HUES64 (cell line): ENCODE measurements around the gene INSIG2.

Experiments
- H3K27ac ChIP-seq: 2 replicates; pipeline ENCODE4 v1.7.0; 2013; ENCODE audit warnings: low read depth, low read length, inconsistent platforms
- H3K27me3 ChIP-seq: 2 replicates; pipeline ENCODE4 v1.6.1; 2013; ENCODE audit warnings: mild to moderate bottlenecking, low read length; ENCODE audit not compliant: insufficient read depth
- H3K36me3 ChIP-seq: 2 replicates; pipeline ENCODE4 v1.6.1; 2013; ENCODE audit warnings: mild to moderate bottlenecking, low read length; ENCODE audit not compliant: insufficient read depth
- H3K4me1 ChIP-seq: 2 replicates; pipeline ENCODE4 v1.6.1; 2013; ENCODE audit warnings: mild to moderate bottlenecking, low read length, moderate library complexity; ENCODE audit not compliant: insufficient read depth
- H3K4me3 ChIP-seq: 2 replicates; pipeline ENCODE4 v1.5.1; 2013; ENCODE audit warnings: mild to moderate bottlenecking, low read length, moderate library complexity
- H3K9ac ChIP-seq: 2 replicates; pipeline ENCODE4 v1.6.1; 2013; ENCODE audit warnings: mild to moderate bottlenecking, low read depth, low read length
- H3K9me3 ChIP-seq: 2 replicates; pipeline ENCODE4 v1.6.1; 2013; ENCODE audit warnings: low read depth, low read length; ENCODE audit not compliant: insufficient read depth
- WGBS: fragments of 150-250, 120-280 bp; methylation state at CpG from one replicate; pipeline ENCODE4 v1.1.7; 2013; ENCODE audit warnings: missing lambda C conversion rate; 5-methylcytosine and 5-hydroxymethylcytosine counted together

Gene INSIG2

DNA sequence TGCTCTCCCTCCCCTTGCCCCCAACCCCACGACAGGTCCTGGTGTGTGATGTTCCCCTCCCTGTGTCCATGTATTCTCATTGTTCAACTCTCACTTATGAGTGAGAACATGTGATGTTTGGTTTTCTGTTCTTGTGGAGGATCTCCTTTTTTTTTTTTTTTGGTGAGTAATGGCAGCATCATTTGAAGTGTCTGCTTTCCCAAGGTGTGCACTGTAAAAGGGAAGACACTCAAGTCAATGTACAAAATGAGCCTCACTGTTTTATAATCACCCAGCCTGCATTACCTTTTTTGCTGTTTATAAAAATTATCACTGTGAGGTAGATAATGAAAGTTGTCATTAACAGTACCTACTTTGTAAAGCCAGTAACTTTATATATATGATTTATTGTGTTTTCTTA is 56.9 kb downstream of the INSIG2 start:
- no peaks in the 10 kb centered on the region for H3K36me3 ChIP-seq
- H3K9ac ChIP-seq, result no peak overlapping the region
- no peak overlapping the region for H3K4me3 ChIP-seq
- no peaks in the 10 kb centered on the region for H3K27me3 ChIP-seq
- H3K9me3 ChIP-seq, result 0 out of 2 replicates have a peak, but pooled peaks cover 3% of the 10 kb centered on the region
- H3K27ac ChIP-seq, result no peak overlapping the region
- 71% methylated on average over 1 of the region's 1 CpG for WGBS
- no peaks in the 10 kb centered on the region for H3K4me1 ChIP-seq

DNA sequence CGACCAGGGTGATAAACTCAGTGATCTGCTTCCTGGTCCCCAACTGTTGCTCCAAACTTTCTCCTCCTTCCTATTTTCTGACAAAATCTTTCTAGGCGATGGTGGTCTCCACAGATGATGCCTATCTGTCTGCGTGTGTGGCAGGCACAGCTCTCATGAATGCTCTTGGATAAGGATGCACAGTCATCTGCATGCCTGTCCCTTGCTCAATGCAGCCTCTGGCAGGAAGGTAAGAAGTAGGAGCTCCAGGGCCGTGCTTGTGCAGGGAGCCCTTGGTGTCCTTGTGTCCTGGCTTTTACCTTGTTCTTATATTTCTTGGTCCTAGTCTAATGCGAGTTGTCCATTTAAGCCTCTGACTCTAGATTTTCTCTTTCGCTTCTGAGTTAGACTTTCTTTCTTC is 57.5 kb downstream of the INSIG2 start:
- H3K9me3 ChIP-seq, result 0 out of 2 replicates have a peak, but pooled peaks cover 3% of the 10 kb centered on the region
- H3K4me1 ChIP-seq, result no peaks in the 10 kb centered on the region
- WGBS, result 94% methylated on average over 6 of the region's 6 CpGs
- no peak overlapping the region for H3K9ac ChIP-seq
- no peak overlapping the region for H3K4me3 ChIP-seq
- H3K36me3 ChIP-seq, result no peaks in the 10 kb centered on the region
- H3K27ac ChIP-seq, result no peak overlapping the region
- no peaks in the 10 kb centered on the region for H3K27me3 ChIP-seq

DNA sequence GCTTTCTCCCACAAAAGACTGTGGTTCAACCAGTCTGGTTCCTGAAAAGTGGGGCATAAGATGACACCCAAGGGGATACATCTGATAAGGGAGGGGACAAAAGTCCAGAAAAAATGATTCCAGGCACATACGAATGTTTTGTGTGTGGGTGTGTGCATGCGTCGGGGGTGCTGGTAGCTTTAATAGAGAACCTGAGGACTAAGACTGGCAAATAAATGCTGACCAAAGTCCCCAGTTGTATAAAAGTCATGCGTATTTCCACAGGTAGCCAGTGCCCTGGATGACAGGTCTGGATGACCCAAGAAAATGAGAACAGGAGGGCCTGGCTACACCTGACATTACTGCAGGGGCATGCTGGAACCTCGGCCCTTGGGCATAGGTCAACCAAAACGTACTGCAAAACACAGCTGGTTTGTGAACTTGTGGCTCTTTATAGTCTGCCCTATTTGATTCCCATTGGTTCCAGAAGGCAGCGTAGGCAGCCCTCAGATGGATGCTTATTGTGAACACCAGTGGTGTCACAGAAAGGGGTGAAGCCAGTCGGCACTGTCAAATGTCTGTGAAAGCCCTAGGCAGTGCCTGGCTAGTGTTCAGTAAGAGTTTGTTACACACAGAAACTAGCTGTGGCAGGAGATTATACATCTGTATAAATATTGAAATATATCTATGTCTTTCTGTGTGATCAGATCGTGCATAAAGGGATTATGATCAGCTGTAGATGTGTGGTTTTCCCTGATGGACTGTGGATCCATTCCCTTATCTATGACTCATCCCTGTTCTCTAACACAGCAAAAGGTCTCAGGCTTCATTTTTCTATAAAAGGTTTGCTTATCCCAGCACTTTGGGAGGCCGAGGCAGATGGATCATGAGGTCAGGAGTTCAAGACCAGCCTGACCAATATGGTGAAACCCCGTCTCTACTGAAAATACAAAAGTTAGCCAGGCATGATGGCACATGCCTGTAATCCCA is 58.3 kb downstream of the INSIG2 start:
- Histone ChIP-seq H3K36me3 (no peaks in the 10 kb centered on the region), H3K27me3 (no peaks in the 10 kb centered on the region), H3K4me3 (no peak overlapping the region), H3K9me3 (0 out of 2 replicates have a peak, but pooled peaks cover 3% of the 10 kb centered on the region), H3K27ac (no peak overlapping the region), H3K4me1 (no peaks in the 10 kb centered on the region), H3K9ac (no peak overlapping the region)
- 93% methylated on average over 10 of the region's 11 CpGs for whole genome bisulfite sequencing

DNA sequence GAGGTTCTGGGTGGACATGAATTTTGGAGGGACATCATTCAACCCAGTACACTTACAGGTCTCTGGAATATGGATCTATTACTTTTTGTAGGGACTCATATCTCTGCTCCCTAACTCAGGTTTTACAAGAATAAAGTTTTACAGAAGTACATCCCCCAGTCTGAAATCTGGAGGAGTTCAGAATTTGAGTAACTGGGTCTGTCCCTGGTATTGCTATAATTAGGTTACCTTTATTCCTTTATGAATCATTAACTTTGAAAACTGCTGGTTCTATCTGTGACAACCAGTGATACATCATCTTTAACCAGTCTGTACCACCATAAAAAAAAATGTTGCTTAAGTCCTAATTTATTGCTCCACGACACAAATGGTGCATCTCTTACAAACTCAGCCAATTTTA is 59.9 kb downstream of the INSIG2 start:
- H3K4me1 ChIP-seq, result no peaks in the 10 kb centered on the region
- H3K9ac ChIP-seq, result no peak overlapping the region
- no peak overlapping the region for H3K4me3 ChIP-seq
- H3K27ac ChIP-seq, result no peak overlapping the region
- H3K9me3 ChIP-seq, result 0 out of 2 replicates have a peak, but pooled peaks cover 3% of the 10 kb centered on the region
- H3K36me3 ChIP-seq, result no peaks in the 10 kb centered on the region
- no peaks in the 10 kb centered on the region for H3K27me3 ChIP-seq
- 93% methylated on average over 1 of the region's 1 CpG for WGBS

DNA sequence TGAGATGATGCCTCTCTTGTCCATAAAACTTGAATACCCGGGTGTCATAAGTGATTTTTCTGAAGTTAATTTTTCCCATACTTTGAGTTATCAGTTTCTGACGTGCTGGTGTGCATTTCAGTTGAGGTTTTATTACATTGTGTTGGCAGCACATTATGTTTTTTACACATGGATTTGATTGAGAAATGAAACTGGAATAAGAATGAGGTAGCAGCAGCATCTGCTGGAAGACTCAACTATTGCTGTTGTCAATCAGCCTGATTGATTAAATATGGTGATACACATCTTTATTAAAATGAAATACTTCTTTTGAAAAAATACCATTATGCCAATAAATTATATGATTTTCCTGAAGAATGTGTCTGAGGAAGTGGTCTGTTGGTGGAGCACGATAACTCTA is 60.5 kb downstream of the INSIG2 start:
- Histone ChIP-seq H3K27me3 (no peaks in the 10 kb centered on the region), H3K4me1 (no peaks in the 10 kb centered on the region), H3K36me3 (no peaks in the 10 kb centered on the region), H3K9me3 (no peaks in the 10 kb centered on the region), H3K27ac (no peak overlapping the region), H3K9ac (no peak overlapping the region), H3K4me3 (no peak overlapping the region)
- WGBS, result 94% methylated on average over 3 of the region's 3 CpGs

DNA sequence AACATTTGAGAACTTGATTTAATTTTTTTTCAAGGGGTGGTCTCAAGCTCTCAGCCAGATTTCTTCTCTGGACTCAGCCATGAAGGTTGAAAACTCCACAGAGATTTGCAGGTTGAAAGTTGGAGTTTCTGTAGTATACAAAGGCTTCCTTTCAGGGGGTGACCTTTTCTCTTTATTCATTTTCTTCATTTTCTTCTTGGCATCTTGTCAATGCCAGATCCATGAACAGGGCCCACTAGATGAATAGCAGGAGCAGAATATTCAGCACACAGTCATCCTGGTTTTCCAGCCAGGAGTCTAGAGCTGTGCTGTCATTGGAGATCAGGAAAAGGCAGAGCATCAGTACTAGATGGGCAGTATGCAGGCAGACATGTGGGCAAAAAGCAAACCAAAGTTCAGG is 62.0 kb downstream of the INSIG2 start:
- Histone ChIP-seq H3K9me3 (no peaks in the 10 kb centered on the region), H3K27me3 (no peaks in the 10 kb centered on the region), H3K4me1 (no peaks in the 10 kb centered on the region), H3K9ac (no peak overlapping the region), H3K4me3 (no peak overlapping the region), H3K36me3 (no peaks in the 10 kb centered on the region), H3K27ac (no peak overlapping the region)

DNA sequence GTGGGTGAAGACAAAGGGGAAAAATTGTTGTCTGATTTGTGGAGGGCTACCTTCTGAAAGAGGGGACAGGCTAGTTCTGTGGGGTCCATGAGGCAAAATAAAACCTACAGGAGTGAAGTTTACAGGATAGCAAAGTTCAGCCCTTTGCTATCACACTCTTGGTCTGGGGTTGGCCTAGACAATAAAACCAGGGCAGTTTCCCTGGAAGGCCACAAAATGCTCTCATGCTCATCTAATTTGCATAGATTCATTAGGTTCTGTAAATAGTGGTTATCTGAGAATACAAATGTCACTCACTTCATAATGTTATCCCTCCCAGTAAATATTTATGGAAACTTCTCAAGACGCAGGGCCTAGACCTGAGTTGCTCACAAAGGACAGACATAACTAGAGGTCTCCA is 63.6 kb downstream of the INSIG2 start:
- H3K9ac ChIP-seq, result no peak overlapping the region
- 88% methylated on average over 1 of the region's 1 CpG for WGBS
- no peaks in the 10 kb centered on the region for H3K9me3 ChIP-seq

DNA sequence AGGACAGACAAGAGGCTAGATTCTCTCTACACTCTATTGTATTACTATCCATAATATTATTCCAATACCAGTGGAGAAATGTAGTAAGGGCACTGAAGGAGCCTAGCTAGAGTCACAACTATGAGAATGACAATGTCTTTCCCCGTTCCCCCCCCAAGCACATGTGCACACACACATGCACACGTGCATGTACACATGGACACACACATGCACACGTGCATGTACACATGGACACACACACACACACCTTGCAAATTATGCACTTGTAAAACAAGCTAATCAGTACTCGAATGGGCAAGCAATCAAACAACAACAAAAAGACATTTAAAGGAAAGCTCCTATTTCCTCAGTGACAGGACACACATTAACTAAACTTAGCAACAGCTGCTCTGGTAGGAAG is 65.2 kb downstream of the INSIG2 start:
- no peaks in the 10 kb centered on the region for H3K4me1 ChIP-seq
- H3K9me3 ChIP-seq, result no peaks in the 10 kb centered on the region
- H3K27ac ChIP-seq, result no peak overlapping the region
- no peaks in the 10 kb centered on the region for H3K36me3 ChIP-seq
- WGBS, result 73% methylated on average over 4 of the region's 4 CpGs
- H3K4me3 ChIP-seq, result no peak overlapping the region
- no peaks in the 10 kb centered on the region for H3K27me3 ChIP-seq
- no peak overlapping the region for H3K9ac ChIP-seq

More for the DNA sequence above, 63.6 kb downstream of the INSIG2 start:
- H3K27me3 ChIP-seq, result no peaks in the 10 kb centered on the region
- H3K36me3 ChIP-seq, result no peaks in the 10 kb centered on the region
- H3K4me3 ChIP-seq, result no peak overlapping the region
- no peak overlapping the region for H3K27ac ChIP-seq
- no peaks in the 10 kb centered on the region for H3K4me1 ChIP-seq

DNA sequence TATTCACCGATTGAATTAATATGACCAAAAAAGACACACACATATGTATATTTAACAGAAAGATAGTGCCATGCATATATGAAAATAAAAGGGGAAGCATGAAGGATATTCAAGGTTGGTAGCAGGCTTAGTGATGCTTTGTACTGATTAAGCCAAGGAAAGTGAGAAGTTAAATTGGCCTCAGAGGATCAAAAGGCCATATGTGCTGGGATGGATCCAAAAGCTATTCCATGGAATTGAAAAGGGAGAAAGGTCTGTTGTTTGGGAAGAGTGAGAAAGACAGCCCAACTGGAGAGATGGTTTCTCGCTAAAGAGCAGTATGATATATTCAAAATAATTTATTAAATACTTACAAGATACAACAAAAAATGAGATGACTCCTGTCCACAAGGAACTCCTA is 65.9 kb downstream of the INSIG2 start:
- H3K36me3 ChIP-seq, result no peaks in the 10 kb centered on the region

More for the DNA sequence above, 65.9 kb downstream of the INSIG2 start:
- Histone ChIP-seq H3K9me3 (no peaks in the 10 kb centered on the region), H3K27ac (no peak overlapping the region), H3K4me1 (no peaks in the 10 kb centered on the region), H3K27me3 (no peaks in the 10 kb centered on the region), H3K9ac (no peak overlapping the region), H3K4me3 (no peak overlapping the region)
- WGBS, result 100% methylated on average over 1 of the region's 2 CpGs
